ENCODE data around the gene TOM1. TPM values are rescaled to one million over a fixed set of nuclear protein-coding genes. Genes with fewer than 3 reads are reported as not detected.

TOM1 gene
- total and polyA plus RNA-seq, 4 experiments from 2014 or later = 55.7 to 82.2 (median 66.1) TPM

DNA sequence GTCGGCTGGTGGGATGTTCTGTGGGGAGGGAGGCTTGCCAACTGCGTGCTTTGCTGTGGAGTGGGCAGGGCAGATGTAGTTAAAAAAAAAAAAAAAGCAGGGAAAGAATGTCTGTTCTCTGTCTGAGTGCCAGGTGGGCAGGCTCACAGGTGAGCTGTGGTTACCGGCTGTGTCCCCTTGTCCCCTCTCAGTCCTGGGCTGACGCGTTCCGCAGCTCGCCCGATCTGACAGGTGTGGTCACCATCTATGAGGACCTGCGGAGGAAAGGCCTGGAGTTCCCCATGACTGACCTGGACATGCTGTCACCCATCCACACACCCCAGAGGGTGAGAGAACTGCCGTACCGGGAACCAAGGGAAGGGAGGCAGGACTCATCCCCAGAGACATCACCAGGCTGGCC, 23.6 kb downstream of the TOM1 start:
- ChIA-PET CTCF (ENCODE audit: partially characterized antibody) (no interaction called here), POLR2A (ENCODE audit: partially characterized antibody) (no interaction called here)
- intact Hi-C loops (cut with micrococcal nuclease) = no loop called here
- Mint-ChIP-seq H3K36me3 (peaks cover 45 to 79% of the 10 kb centered on the region in 2 donors), H3K4me1 (peaks cover 0 to 14% (median 6%) of the 10 kb centered on the region in 4 donors), H3K4me3 (no peak overlapping the region), H3K27me3 (no peaks in the 10 kb centered on the region), H3K27ac (no peak overlapping the region), H3K9me3 (peaks cover 0 to 3% (median 0%) of the 10 kb centered on the region in 8 donors)
- Histone ChIP-seq H3K9me3 (ENCODE audit: control insufficient read depth in 1 of 2, low read length in 2 of 2) (no peaks in the 10 kb centered on the region), H3K27me3 (ENCODE audit: insufficient read depth, low read length) (no peaks in the 10 kb centered on the region), H3K36me3 (ENCODE audit: insufficient read depth, low read length) (peaks cover 75% of the 10 kb centered on the region), H3K27ac (ENCODE audit: low read depth, low read length) (no peak overlapping the region), H3K4me1 (ENCODE audit: insufficient read depth, low read length) (peaks cover 2% of the 10 kb centered on the region), H3K4me3 (ENCODE audit: low read length in 2 of 2) (no peak overlapping the region)
- DNase-seq = no peak

DNA sequence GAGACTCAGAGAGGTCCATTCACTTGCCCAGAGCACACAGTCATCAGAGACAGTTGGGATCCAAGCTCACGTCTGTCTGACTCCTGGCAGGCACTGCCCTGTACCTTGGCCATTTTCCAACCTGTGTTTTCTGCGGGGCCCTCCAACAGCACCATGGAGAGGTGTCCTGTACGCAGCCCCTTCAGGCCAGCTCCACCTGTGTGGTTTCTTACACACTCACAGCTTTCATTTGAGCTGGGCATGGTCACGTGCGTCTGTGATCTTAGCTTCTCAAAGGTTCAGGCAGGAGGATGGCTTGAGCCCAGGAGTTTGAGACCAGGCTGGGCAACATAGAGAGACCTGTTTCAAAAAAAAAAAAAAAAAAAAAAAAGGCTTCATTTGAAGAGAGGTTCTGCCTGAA, 24.4 kb downstream of the TOM1 start:
- H3K27me3 Mint-ChIP-seq = no peaks in the 10 kb centered on the region
- no peak overlapping the region for H3K4me3 Mint-ChIP-seq
- intact Hi-C loops (cut with micrococcal nuclease) = no loop called here
- POLR2A ChIA-PET (ENCODE audit: partially characterized antibody) = no interaction called here
- Histone ChIP-seq H3K36me3 (ENCODE audit: insufficient read depth, low read length) (peaks cover 71% of the 10 kb centered on the region), H3K4me1 (ENCODE audit: insufficient read depth, low read length) (peaks cover 10% of the 10 kb centered on the region), H3K4me3 (ENCODE audit: low read length in 2 of 2) (no peak overlapping the region), H3K27ac (ENCODE audit: low read depth, low read length) (no peak overlapping the region), H3K27me3 (ENCODE audit: insufficient read depth, low read length) (no peaks in the 10 kb centered on the region), H3K9me3 (ENCODE audit: control insufficient read depth in 1 of 2, low read length in 2 of 2) (no peaks in the 10 kb centered on the region)
- no peak for DNase-seq
- peaks cover 0 to 3% (median 0%) of the 10 kb centered on the region in 8 donors for H3K9me3 Mint-ChIP-seq
- CTCF ChIA-PET (ENCODE audit: partially characterized antibody) = interaction anchor here (0.7 kb wide), 1 partner anchor 26 kb away, joined by 3 read pairs; no protein-coding TSS in a partner anchor
- H3K4me1 Mint-ChIP-seq = peaks cover 1 to 17% (median 7%) of the 10 kb centered on the region in 4 donors
- peaks cover 45 to 75% of the 10 kb centered on the region in 2 donors for H3K36me3 Mint-ChIP-seq
- no peak overlapping the region for H3K27ac Mint-ChIP-seq

GRCh38 chr22:35324762-35325161, 25.1 kb downstream of the TOM1 start:
- Histone ChIP-seq H3K36me3 (ENCODE audit: insufficient read depth, low read length) (peaks cover 65% of the 10 kb centered on the region), H3K4me1 (ENCODE audit: insufficient read depth, low read length) (peaks cover 17% of the 10 kb centered on the region), H3K27me3 (ENCODE audit: insufficient read depth, low read length) (no peaks in the 10 kb centered on the region), H3K9me3 (ENCODE audit: control insufficient read depth in 1 of 2, low read length in 2 of 2) (no peaks in the 10 kb centered on the region), H3K4me3 (ENCODE audit: low read length in 2 of 2) (no peak overlapping the region), H3K27ac (ENCODE audit: low read depth, low read length) (no peak overlapping the region)
- Mint-ChIP-seq H3K4me3 (peak overlapping the region in 1 of 8 donors; percentile 35), H3K36me3 (peaks cover 45 to 74% of the 10 kb centered on the region in 2 donors), H3K27ac (peak overlapping the region in 1 of 7 donors; percentile 7), H3K9me3 (peaks cover 0 to 3% (median 0%) of the 10 kb centered on the region in 8 donors), H3K27me3 (no peaks in the 10 kb centered on the region), H3K4me1 (peaks cover 5 to 23% (median 12%) of the 10 kb centered on the region in 4 donors)
- DNase-seq = no peak
- POLR2A ChIA-PET (ENCODE audit: partially characterized antibody) = no interaction called here
- CTCF ChIA-PET (ENCODE audit: partially characterized antibody) = interaction anchor here (0.7 kb wide), 1 partner anchor 26 kb away, joined by 3 read pairs; no protein-coding TSS in a partner anchor
- intact Hi-C loops (cut with micrococcal nuclease) = no loop called here

- H3K27me3 ChIP-seq (ENCODE audit: insufficient read depth, low read length) = no peaks in the 10 kb centered on the region
- H3K36me3 ChIP-seq (ENCODE audit: insufficient read depth, low read length) = peaks cover 65% of the 10 kb centered on the region
- peaks cover 7 to 27% (median 16%) of the 10 kb centered on the region in 4 donors for H3K4me1 Mint-ChIP-seq
- ChIA-PET POLR2A (ENCODE audit: partially characterized antibody) (no interaction called here), CTCF (ENCODE audit: partially characterized antibody) (no interaction called here)
- H3K9me3 Mint-ChIP-seq = peaks cover 0 to 3% (median 0%) of the 10 kb centered on the region in 8 donors
- H3K4me1 ChIP-seq (ENCODE audit: insufficient read depth, low read length) = peaks cover 22% of the 10 kb centered on the region
- H3K9me3 ChIP-seq (ENCODE audit: control insufficient read depth in 1 of 2, low read length in 2 of 2) = no peaks in the 10 kb centered on the region
- H3K36me3 Mint-ChIP-seq = peaks cover 46 to 76% of the 10 kb centered on the region in 2 donors
- no peak for DNase-seq
- no peaks in the 10 kb centered on the region for H3K27me3 Mint-ChIP-seq
- peak overlapping the region in 1 of 8 donors; percentile 35 for H3K4me3 Mint-ChIP-seq
- intact Hi-C loops (cut with micrococcal nuclease) = no loop called here
- H3K27ac Mint-ChIP-seq = no peak overlapping the region
- H3K27ac ChIP-seq (ENCODE audit: low read depth, low read length) = no peak overlapping the region
- H3K4me3 ChIP-seq (ENCODE audit: low read length in 2 of 2) = no peak overlapping the region
Observed at GRCh38 chr22:35325209-35325608, 25.5 kb downstream of the TOM1 start.

- Histone ChIP-seq H3K36me3 (ENCODE audit: insufficient read depth, low read length) (peaks cover 71% of the 10 kb centered on the region), H3K4me1 (ENCODE audit: insufficient read depth, low read length) (peaks cover 28% of the 10 kb centered on the region), H3K9me3 (ENCODE audit: control insufficient read depth in 1 of 2, low read length in 2 of 2) (no peaks in the 10 kb centered on the region), H3K27ac (ENCODE audit: low read depth, low read length) (no peak overlapping the region), H3K4me3 (ENCODE audit: low read length in 2 of 2) (no peak overlapping the region), H3K27me3 (ENCODE audit: insufficient read depth, low read length) (no peaks in the 10 kb centered on the region)
- Mint-ChIP-seq H3K36me3 (peaks cover 45 to 75% of the 10 kb centered on the region in 2 donors), H3K4me3 (no peak overlapping the region), H3K9me3 (peaks cover 0 to 2% (median 0%) of the 10 kb centered on the region in 8 donors), H3K27ac (peak overlapping the region in 3 of 7 donors; percentile 10 to 68 (median 25)), H3K27me3 (no peaks in the 10 kb centered on the region), H3K4me1 (peaks cover 12 to 36% (median 23%) of the 10 kb centered on the region in 4 donors)
- DNase-seq = no peak
- ChIA-PET CTCF (ENCODE audit: partially characterized antibody) (interaction anchor here (1.0 kb wide), 1 partner anchor 70 kb away, joined by 3 read pairs; the partner anchor contains the start of gene HMGXB4), POLR2A (ENCODE audit: partially characterized antibody) (interaction anchor here (1.2 to 1.3 kb wide), 2 partner anchors 16 to 27 kb away, joined by 3 to 6 read pairs; partner anchors contain the start of gene TOM1)
- intact Hi-C loops (cut with micrococcal nuclease) = no loop called here
Observed at GRCh38 chr22:35326854-35327562, 27.3 kb downstream of the TOM1 start.

DNA sequence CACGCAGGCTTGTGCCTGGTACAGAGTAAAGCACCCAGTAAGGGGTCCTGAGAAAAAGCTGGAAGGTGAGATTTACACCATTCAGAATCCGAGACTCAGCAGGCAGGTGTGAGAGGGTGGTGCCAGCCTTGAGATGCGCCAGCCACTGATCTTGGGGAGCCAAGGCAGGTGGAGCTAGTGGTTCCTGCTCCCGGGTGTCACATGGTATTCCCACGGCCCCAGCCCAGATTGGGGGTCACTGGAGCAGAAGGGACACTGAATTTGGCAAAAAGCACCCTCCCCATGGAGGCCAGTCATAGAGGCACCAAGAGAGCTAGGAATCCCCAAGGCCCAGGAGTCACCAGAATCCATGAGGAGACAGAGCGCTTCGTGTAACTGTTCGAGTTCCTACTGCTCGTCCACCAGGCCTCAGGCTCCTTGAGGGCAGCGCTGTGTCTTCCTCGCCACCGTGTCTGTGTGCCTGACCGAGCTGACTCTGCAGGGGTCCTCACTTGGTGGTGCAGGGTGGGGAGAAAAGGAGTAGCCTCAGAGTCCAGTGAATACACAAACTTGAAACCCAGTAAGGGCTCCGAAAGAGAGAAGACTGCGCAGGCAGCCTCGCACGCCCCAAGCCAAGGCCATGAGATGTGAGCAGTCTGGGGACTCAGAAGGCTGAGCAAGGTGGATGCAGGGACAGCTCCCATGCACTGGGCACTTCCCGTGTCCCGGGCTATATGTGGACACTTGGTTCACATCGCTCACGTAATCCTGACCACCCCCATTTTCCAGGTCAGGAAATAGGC, 28.2 kb downstream of the TOM1 start:
- Histone ChIP-seq H3K4me1 (ENCODE audit: insufficient read depth, low read length) (peaks cover 28% of the 10 kb centered on the region), H3K9me3 (ENCODE audit: control insufficient read depth in 1 of 2, low read length in 2 of 2) (no peaks in the 10 kb centered on the region), H3K4me3 (ENCODE audit: low read length in 2 of 2) (no peak overlapping the region), H3K27ac (ENCODE audit: low read depth, low read length) (no peak overlapping the region), H3K36me3 (ENCODE audit: insufficient read depth, low read length) (peaks cover 68% of the 10 kb centered on the region), H3K27me3 (ENCODE audit: insufficient read depth, low read length) (no peaks in the 10 kb centered on the region)
- Mint-ChIP-seq H3K4me3 (peak overlapping the region in 1 of 8 donors; percentile 9), H3K27me3 (no peaks in the 10 kb centered on the region), H3K4me1 (peaks cover 12 to 42% (median 25%) of the 10 kb centered on the region in 4 donors), H3K36me3 (peaks cover 39 to 75% of the 10 kb centered on the region in 2 donors), H3K27ac (peak overlapping the region in 2 of 7 donors; percentile 12 to 65), H3K9me3 (peaks cover 0 to 2% (median 0%) of the 10 kb centered on the region in 8 donors)
- POLR2A ChIA-PET (ENCODE audit: partially characterized antibody) = interaction anchor here (1.2 to 1.3 kb wide), 2 partner anchors 17 to 28 kb away, joined by 3 to 6 read pairs; partner anchors contain the start of gene TOM1
- intact Hi-C loops (cut with micrococcal nuclease) = no loop called here
- no peak for DNase-seq
- CTCF ChIA-PET (ENCODE audit: partially characterized antibody) = interaction anchor here (0.9 to 4.3 kb wide), 3 partner anchors 19 to 71 kb away, joined by 3 to 26 read pairs (median 3); partner anchors contain the start of genes HMGXB4 and TOM1

Data from CD4-positive, alpha-beta memory T cell (primary cell).